NCI-H187 treated with DMSO at 0.1 percent for 48 hours (cell line): Measurements from ENCODE around the gene TTC13.

Experiments
- DNase-seq: peaks from one replicate; lab custom pipeline; 2025; lab: John Stamatoyannopoulos, UW

The TTC13 gene

DNA sequence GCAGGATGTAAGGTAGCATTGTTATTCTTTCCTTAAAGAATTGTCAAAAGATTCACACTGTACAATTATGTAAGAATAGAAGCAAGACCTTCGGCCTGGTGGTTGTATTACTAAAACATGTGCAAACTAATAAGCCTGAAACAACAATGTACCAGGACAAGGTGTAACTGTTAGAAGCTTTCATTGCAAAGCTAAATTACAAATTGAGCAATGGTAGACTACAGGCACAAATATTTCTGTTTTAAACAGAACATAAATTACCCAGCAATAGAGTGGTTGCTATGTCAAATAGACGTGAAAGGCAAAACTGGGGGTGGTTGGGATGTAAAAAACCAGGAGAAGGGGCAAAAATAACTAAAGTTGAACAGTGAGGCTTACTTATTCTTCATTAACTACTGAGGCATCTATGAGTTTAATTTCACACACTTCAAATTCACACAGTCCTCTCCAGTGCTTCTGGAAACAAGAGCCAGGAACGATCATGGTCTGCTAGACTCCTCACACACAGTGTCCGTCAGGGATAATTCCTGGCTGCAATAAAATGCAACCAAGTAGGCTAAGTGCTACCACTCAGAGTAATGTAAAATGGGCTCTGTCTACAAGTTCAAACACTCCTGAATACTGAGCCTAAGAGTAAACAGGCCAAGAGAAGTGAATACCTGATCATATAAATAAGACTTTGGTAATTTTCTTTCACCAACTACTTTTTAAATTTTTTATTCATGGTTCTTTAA is 71.0 kb downstream of the TTC13 start:
- no peak for DNase-seq

DNA sequence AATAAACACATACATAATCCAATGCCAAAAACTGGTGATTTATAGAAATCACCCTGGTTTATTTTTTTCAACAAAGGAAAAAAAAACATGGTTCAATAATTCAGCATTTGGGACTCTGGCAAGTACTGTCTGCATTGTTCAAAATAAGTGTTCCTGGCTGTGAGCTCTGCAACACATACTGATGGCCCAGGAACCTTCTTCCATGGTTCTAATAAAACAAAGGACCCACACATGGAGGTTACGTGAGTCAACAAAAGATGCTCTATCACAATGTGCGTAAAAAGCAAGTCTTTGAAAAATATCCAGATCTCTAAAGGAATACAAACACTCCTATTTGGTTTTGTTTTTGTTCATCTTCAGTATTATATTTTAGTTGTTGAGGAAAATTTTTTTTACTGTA is 72.4 kb downstream of the TTC13 start:
- DNase-seq: no peak

DNA sequence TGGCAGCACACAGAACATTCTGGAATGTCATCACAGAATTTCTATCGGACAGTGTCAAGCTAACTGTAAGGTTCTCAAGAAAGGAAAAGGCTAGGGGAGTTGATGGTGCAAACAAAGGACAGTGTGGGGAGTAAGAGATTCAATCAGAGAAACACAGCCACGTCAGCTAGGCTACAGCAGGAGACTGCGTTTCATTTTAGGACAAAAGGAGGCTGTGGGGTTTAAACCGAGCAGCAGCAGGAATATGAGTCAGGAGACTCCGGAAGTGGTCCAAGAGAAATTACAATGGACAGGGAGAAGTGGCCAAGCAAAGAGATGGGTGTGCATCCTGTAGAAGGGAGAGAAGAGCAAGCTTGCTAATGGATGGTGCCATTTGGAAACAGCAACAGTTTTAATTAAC is 72.9 kb downstream of the TTC13 start:
- DNase-seq: no peak

DNA sequence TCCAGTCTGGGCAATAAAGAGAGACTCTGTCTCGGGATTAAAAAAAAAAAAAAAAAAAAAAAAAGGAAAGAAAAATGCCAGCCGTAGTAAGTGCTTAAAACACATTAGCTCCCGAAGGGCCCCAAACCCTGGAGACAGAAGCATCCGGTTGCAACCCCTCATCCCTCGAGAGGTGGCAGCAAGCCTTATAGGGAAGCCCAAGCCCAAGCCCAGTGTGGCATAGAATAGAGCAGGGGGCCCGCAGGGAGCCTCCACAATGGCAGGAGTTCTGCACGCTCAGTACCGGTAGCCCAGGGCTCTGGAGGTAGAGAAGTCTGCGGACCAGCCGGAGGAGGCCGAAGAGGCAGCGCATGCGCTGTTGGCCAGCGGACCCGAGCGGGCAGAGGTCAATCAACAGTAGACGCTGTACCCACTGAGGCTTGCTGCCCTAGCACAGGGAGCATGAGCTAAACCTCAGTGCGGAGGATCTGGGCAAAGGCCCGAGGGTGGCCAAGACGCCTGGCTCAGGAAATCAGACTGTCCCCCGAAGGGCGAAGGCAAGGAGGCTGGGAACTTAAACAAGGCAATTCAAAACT is 76.2 kb downstream of the TTC13 start:
- DNase-seq: no peak

DNA sequence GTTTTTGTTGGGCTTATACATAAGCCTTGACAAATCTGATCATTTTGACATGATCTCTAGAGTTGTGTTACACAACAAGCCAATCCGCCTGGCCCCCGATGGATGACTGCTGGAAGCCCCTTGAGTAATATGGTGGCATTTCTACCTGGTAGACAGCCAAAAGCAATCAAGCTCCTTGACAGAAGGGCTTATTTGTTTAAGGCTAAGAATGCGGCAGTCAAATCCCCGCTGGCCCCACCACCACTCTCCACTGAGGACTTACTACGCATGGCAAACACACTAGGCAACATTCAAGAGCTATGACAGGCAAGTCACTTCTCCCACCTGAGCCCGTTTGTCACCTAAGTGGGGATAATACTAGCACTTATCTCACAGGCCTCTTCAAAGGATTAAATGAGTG is 77.0 kb downstream of the TTC13 start:
- no peak for DNase-seq

DNA sequence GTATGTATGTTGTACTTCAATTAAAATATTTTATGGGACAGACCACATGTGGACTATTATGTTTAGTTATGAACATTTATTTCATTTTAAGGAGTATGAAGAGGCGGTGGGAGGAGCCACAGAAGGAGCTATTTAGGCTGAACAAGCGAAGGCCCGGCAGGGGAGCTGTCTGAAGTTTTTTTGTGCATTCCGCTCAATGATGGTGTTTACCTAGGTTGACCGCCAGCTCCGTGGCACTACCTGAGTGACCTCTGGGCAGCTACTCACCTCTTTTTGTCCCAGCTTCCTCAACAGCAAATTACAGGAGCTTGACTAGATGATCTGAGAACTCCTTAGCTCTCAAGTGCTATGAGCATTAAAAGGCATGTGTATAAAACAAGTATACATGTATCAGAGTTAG is 77.7 kb downstream of the TTC13 start:
- DNase-seq: no peak

DNA sequence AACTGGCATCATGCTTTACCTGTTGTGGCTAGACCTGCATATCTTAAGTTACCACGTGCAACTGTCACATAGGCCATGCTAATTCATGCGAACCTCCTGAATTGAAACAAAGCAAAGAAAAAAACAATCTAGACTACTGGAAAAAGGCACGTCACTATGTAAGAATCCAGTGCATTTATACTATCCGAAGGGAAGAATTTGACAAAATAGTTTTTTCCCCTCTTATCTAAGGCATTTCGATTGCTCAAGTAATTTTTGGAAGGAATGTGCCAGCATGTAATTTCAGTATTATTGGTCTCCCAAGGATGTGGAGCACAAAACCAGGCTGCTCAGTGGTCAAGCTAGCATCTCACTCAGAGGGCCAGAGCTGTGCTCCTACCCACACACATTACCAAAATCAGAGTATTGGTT is 78.8 kb downstream of the TTC13 start:
- DNase-seq: no peak

DNA sequence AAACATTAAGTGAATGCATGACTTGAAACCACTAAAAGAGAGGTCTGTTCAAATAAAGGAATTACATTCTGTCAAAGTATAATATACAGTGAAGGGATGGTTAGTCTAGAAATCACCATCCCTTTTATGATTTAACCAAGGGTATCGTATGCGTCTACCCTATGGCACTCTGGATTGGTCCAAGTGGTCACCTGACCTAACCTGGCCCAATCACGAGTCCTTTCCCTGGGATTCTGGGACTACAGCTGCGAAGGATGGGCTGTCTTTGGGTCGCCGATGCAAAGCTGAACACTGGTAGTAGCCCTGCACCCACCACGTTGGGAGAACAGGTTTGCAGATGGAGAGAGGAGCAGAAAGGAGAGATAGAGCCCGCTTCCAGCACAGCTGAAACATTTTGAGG is 79.9 kb downstream of the TTC13 start:
- no peak for DNase-seq

DNA sequence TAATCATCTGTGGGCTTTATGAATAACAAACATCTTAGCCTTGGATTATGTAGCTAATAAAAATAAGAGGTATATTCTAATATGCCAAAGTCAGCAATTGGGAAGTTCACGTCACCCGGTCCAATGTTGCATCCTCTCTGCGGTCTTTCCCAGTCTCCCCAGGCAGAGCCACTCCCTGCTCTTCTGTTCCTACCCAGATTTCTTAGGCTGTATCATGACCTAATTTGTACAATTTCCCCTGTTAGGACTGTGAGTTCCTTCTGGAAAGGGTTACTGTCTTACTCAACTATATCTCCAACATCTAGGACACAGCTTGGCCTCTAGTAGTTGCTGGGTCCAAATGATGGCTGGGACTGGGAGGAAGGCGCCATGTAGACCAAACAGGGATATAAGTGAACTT is 80.5 kb downstream of the TTC13 start:
- DNase-seq: no peak

DNA sequence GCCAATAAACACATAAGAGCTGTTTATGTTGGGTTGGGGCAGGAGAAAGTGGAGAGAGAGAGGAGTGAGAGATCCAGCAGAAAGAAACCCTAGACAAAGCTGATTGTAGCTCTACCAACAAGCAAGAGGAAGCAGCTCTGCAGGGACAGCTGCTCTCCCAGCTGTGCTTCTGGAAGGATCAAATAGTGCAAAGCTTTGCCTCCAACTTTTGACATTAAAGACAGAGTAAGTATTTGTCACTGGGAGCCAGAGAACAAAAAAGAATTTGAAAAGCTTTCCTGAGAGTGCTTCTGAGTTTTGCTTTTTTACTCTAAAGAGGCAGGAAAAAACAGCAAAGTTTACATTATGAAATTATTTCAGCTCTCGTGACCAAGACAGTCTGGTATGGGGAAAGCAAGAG is 81.9 kb downstream of the TTC13 start:
- DNase-seq: no peak

DNA sequence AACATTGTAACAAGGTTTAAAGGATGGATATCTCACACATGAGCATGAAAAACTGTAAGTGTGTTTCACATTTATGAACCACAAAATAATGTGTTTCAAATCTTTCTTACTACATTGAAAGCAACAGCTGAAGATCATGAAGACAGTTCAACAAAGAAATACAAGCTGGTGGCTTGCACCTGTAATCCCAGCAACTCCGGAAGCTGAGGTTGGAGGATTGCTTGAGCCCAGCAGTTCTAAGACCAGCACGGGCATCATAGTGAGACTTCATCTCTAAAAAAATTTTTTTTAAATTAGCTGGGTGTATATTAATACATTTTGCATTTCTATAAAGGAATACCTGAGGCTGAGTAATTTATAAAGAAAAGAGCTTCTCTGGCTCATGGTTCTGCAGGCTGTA is 83.2 kb downstream of the TTC13 start:
- no peak for DNase-seq

DNA sequence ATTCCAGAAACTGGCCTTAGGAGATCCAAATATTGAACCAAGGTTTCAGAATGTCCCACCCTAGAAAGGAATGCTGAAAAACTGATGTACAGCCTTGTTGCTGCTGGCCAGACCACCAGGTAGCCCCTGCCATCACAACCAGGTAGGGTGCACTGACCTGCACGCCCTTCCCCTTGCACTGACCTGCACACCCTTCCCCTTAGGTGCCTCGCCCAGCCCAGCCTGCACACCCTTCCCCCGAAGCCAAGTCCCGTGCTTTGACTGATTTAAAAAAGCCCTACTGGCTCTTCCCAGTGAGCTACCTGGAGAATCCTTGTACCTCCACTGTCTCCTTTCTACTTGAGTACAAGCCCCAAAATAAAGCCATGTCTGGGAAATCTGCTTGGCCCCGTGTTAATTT is 84.0 kb downstream of the TTC13 start:
- no peak for DNase-seq

DNA sequence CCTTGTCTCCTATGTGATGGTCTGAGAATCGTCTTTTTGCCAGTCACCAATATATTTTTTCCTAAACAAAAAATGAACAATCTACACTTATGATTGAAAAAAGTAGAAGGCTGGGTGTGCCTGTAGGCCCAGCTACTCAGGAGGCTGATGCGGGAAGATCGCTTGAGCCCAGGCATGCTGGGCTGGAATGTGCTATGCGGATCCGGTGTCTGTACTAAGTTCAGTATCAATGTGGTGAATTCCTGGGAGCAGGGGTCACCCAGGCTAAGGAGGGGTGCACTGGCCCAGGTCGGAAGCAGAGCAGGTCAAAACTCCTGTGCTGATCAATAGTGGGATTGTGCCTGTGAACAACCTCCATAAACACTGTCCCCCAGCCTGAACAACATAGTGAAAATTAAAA is 84.6 kb downstream of the TTC13 start:
- DNase-seq: no peak

DNA sequence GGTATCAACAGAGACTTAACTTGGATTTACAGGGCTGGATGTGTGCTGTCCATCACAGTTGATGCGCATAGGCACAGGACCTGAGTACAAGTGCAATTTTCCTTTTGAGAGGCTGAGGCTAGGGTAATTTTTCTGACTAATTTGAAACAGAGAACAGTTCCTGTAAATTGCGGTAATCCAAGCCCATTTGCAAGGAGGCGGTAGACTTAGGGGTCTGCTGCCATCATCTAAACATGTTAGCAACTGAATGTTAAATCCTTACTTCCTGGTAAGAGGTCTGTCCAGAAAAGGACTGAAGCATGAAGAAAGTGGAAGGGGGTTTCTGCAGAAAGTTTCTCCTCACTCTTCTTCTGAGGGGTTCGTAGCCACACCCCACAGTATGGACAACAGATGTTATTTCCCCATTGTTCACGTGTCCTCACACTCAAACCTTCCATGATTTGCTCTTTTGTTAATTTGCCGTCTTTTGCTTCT is 86.6 kb downstream of the TTC13 start:
- DNase-seq: no peak

DNA sequence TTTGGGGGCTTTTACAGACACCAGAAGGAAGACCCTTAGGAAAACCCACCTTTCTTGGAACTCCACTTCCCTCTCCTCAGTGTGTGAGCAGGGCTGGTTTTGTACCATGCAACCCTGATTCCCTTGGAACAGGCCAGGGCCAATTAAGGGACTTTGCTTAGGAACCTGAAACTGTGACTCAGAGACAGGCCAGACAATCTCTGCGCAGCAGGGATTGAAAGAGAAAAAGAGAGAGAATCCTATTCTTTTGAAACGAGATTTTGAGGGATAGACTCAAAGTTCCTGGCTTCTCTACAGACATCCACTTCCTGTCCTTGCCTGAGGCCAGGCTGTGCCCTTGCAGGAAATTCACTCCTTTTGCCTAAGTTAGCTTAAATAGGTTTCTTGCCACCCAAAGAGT is 87.2 kb downstream of the TTC13 start:
- DNase-seq: no peak

DNA sequence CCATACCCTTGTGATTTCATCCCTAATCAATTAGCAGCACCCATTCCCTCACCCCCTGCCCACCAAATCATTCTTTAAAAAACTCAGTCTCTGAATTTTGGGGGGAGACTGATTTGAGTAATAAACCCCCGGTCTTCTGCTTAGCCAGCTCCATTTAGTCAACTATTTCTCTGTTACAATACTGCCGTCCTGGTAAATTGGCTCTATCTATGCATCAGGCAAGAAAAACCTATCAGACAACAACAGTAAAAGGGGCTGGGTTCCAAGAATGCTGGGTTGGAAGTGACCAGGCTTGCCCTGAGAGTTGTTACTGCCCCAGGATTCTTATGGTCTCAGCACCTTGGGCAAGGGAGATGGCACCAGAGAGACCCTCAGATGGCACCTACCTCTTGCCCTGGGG is 94.0 kb downstream of the TTC13 start:
- DNase-seq: no peak

DNA sequence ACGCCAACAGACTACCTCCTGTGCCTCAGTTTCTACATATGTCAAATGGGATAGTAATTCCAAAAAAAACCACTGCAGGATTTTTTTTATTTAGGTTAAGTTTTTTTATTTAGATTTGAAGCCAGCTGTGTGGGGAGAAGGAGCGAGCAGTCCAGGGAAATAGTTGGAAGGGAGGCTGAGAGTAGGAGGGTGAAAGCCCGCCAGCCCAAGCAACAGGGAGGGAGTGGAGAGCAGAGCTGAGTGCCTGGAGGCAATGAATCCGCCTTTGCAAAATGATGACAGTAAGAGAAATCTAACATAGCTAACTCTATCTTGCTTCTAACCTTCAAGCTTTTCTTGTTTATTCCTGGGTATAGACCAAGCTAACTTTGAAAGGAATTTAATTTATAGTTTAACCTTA is 94.7 kb downstream of the TTC13 start:
- DNase-seq: no peak

DNA sequence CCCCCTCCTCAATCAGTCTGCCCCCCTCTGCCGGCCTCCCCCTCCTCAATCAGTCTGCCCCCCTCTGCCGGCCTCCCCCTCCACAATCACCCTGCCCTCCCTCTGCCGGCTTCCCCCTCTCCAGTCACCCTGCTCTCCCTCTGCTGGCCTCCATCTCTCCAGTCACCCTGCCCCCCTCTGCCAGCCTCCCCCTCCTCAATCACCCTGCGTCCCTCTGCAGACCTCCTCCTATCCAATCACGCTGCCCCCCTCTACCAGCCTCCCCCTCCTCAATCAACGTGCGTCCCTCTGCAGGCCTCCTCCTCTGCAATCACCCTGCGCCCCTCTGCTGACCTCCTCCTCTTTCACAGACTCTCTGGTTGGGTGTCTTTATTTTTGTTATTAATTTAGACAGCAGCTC is 98.9 kb downstream of the TTC13 start:
- DNase-seq: no peak

DNA sequence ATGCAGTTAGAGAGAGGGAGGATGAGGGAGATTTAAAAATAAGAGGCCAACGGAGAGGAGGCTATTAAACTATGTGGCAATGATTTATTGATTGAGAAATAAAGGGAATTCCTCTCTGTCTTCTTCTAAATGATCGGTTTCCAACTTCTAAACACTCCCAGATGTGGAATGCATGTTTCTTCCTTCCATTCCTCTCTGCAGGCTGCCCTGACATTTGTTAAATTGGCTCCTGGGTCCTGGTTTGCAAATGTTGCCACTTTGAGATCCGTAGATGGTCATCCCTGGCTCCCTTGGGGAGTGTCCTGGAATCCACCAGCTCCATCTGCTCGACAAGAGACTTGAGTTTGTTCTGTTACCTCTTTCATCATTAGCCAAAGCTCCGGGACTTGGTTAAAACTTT is 100.1 kb downstream of the TTC13 start:
- no peak for DNase-seq

DNA sequence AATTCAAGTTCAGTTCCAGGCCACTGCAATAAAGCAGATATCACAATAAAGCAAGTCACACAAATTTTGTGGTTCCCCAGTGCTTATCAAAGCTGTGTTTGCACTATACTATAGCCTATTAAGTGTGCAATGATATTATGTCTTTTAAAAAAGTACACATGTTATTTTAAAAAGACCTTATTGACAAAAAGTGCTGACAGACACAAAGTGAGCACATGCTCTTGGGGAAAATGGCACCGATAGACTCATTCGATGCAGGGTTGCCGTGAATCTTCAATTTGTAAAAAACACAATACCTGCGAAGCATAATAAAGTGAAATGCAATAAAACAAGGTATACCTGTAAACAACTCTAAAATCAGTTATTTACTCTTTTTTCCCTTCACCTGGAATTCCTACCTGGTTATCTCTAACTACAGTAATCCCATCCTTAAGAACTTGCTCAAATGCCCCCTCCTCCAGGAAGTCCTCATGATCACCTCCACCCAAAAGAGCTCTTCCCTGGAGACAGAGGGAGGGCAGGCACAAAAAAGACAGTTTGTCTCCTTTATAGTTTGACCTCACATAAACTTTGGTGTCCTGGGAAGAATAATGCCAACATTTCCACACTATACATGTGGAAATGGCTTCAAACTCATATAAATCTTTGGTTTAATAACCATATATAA is 100.6 kb downstream of the TTC13 start:
- DNase-seq: no peak

DNA sequence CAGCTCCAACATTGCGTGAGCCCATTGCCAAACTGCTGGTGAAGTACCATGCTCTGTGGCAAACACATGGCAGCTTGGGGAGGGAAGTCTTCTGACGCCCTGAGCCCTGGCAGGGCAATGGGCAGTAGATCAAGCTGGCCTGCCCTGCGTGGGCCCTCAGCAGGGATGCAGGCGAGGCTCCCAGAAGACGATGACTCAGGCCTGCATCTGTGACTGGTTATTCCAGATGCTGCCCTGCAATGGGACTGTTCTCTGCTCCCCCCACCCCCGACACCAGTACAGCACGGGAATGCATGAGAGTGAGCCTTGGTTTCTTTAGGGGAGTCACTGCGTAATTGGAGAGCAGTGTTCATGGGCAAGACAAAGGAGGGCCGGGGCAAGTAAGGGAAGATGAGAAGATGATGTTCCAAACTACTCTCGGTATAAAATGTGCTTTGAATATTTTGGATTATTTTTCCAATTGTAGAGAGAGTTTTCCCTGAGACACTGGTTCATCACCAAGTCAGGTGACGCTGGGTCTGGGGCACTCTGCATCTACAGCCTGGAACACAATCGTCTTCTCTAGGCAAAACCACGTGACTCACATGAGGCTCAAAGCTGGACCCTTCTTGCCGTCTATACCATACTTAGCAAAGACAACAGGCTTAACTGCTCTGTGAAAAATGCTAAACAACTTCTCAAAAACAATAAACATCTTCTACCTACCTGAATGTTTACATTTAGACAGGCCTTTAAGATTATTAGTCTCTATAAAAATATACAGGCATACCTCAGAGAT is 101.3 kb downstream of the TTC13 start:
- no peak for DNase-seq

DNA sequence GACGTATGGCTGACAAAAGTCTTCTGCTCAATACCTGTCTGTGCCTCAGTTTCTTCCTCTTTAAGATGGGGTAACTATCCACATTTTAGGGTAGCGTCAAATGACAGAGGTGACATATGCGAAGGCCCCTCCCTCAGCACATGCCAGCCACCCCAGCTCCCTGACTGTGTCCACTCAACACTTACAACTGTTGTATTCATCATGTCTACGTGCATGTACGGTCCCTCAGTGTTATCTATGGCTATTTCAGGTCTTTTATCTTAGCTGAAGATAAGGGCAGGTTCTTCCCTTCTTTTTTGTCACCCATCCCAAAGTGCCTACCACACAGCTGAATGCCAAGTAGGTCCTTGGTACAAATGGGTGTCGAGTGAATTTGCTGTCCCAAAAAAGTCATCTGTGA is 102.0 kb downstream of the TTC13 start:
- DNase-seq: no peak

DNA sequence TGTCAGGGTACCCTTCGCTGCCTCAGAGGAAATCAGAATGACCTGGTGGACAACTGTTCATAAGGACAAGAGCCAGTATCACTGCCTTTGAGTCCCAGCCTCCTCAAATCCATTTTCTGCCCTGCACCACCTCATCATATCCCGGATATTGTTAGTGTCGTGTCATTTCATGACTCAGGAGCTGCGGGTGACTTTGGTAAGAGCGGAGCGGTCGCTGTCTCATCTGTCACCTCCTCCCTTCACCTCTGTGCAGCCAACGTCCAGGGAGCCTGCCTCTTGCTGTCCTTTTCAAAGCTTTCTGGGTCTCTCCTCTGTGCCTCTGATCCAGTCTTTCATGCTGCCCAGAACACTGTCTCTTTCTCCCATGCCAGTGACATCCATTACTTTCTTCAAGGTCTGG is 103.3 kb downstream of the TTC13 start:
- DNase-seq: no peak
